ENCODE measurements around the gene FBLN2. TPM values are rescaled to one million over a fixed set of nuclear protein-coding genes. Genes with fewer than 3 reads are reported as not detected.
"Not testable (repeated sequence)": the region's sequence is repeated elsewhere in the genome, so short reads cannot be mapped to it uniquely, and the experiment has no call there.

FBLN2 gene
- total RNA-seq, 1 experiment from 2014 or later: not detected

- no peak for DNase-seq (ENCODE audit: low spot score)
Observed at GRCh38 chr3:13513913-13514517, 34.9 kb upstream of the FBLN2 start.

- no peak for DNase-seq (ENCODE audit: low spot score)
Observed at GRCh38 chr3:13514639-13515435, 34.1 kb upstream of the FBLN2 start.

DNA sequence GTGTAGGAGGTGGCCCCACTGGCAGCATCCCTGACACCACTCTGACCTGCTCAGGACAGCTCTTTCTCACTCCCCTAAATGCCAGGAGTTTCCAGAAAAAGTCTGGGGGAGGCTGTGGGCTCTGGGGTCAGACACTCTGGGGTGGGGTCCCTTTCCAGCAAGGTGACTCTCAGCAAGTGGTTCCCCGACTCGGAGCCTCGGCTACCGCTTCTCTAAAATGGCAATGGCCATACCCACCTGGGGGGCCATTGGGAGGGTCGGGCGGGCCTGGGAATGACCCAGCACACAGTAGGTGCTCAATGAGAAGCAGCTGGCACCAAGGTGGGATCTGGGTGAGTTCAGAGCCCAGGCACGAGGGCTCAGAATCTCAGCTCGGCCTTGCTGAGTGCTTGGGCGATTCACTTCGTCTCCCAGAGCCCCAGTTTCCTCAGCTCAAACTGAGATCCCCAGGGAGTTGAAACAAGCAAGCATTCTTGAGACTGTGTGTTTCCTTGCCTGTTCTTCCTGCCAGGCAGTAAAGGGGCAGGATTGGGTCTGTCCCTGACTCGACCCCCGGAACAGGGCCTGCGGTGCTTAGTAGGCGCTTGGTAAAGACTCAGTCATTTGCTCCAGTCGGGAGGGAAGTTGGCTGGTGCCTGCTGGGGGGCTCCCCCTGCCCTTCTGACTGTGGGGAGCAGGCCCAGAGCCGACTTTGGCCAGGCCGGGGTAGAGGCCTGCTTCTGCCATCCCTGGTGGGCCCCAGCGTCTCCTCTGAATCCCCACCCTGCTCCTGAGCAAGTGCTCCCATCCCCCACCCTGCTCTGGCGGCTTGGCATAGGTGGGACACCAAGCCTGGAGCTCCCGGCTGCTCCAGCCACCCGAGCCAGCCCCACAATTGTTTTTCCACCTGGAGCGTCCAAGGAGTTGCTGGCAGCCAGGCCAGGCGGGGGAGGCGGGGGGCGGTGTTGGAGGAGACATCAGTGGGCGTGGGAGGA, 32.9 kb upstream of the FBLN2 start:
- no peak for DNase-seq (ENCODE audit: low spot score)

GRCh38 chr3:13516760-13517135, 32.2 kb upstream of the FBLN2 start:
- no peak for DNase-seq (ENCODE audit: low spot score)

GRCh38 chr3:13517253-13517977, 31.5 kb upstream of the FBLN2 start:
- DNase-seq (ENCODE audit: low spot score): no peak

DNA sequence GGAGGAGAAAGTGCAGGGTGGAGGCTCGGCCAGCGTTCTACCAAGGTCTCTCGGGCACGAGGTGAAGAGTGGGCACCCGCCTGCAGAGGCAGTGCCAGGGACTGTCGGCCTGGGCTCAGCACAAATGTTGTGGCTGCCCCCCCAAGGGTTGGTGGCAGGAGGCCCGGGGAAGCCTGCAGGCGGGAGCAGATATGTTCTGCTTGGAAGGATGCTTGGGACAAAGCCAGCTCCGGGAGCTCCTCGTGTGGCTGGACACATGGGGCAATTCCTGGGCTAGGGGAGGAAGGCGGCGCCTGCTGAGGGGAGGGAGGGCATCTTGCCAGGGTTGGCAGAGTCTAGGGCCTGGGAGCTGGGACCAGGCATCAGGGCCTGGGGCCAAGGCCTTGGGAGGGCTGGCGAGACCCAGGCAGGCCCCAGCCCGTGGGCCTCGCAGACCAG, 30.4 kb upstream of the FBLN2 start:
- DNase-seq (ENCODE audit: low spot score): no peak

DNA sequence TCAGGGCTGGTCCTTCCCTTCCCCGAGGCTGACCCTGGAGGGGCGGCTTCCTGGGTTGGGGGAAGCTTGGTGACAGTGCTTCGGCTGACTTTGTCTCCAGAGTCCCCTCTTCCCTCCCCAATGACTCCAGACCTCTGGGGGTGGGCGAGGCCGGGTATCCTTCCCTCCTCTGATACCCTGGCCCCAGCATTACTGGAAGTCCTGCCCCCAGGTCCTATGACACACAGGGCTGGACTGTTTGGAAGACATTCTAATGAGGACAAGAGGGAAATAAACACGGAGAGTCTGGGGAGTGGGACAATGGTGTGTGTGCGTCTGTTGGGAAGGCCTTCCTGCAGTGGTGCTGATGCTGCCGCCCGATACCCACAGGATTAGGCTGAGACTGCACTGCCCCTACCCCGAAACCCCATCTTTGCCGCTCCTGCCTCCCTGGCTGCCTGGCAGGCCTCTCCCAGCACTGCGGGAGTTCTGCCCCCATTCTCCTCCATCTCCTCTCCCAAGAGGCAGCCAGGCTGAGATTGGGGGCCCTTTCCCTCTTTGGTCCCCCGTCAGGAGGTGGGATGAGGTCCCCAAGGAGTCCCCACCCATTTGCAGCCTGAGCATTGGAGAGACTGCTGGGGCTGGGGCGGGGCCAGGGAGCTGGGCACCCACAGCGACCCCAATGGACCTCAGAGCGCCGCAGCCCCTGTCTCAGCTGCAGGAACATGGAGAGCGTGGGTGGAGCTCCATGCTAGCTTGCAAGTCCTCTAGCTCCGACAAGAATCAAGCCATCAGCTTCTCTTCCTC, 29.7 kb upstream of the FBLN2 start:
- no peak for DNase-seq (ENCODE audit: low spot score)

DNA sequence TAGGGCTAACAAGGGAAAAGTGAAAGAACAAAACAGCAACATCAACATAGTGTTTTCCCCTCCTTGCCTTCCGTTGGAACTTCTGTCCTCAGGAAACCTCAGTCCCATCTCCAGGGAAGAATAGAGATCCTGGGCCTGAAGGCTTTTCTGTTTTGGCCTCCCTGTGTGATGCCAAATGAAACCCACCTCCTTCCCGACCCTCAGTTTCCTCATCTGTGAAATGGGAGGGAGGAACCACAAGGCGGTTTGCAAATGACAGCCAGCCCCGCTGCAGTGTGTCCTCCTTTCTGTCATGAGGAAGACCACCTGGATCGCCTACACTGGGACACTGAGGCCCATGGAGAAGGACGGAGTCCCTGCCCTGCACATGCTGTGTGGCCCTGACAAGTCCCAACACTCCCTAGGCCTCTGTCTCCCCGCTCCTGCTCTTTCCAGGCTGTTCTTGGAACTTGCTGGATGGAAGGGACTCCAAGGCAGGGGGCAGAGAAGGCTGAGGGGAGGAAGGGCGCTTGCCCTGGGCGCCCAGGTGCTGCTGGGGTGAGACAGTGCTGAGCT, 28.5 kb upstream of the FBLN2 start:
- no peak for DNase-seq (ENCODE audit: low spot score)

- DNase-seq (ENCODE audit: low spot score): no peak
Observed at GRCh38 chr3:13521309-13521708, 27.6 kb upstream of the FBLN2 start.

DNA sequence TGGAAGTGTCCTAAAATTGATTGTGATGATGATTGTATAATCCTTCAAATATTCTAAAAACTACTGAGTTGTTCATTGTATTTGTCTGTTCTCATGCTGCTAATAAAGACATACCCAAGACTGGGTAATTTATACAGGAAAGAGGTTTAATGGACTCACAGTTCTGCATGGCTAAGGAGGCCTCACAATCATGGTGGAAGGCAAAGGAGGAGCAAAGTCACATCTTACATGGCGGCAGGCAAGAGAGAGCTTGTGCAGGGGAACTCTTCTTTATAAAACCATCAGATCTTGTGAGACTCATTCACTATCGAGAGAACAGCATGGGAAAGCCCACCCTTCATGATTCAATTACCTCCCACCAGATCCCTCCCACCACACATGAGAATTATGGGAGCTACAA, 27.2 kb upstream of the FBLN2 start:
- not testable (repeated sequence) for DNase-seq (ENCODE audit: low spot score)

DNA sequence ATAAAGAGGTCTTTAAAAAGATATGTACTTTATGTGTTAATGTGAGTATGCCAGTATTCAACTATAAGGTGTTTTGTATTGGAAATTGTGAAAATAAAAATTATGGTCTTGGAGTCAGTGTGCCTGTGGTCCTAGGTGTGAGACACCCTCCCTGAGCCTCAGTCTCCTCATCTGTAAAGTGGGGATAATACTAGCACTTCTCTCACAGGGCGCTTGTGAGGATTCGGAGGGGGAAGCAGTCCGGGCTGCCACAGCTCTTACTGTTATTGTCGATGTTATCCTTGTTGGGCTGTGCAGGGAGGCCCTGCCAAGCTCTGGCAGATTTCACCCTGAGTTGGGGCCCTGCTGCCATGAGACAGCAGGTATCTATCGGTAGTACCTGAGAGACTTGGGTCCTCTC, 26.7 kb upstream of the FBLN2 start:
- no peak for DNase-seq (ENCODE audit: low spot score)

- DNase-seq (ENCODE audit: low spot score): no peak
Observed at GRCh38 chr3:13524979-13525669, 23.8 kb upstream of the FBLN2 start.

DNA sequence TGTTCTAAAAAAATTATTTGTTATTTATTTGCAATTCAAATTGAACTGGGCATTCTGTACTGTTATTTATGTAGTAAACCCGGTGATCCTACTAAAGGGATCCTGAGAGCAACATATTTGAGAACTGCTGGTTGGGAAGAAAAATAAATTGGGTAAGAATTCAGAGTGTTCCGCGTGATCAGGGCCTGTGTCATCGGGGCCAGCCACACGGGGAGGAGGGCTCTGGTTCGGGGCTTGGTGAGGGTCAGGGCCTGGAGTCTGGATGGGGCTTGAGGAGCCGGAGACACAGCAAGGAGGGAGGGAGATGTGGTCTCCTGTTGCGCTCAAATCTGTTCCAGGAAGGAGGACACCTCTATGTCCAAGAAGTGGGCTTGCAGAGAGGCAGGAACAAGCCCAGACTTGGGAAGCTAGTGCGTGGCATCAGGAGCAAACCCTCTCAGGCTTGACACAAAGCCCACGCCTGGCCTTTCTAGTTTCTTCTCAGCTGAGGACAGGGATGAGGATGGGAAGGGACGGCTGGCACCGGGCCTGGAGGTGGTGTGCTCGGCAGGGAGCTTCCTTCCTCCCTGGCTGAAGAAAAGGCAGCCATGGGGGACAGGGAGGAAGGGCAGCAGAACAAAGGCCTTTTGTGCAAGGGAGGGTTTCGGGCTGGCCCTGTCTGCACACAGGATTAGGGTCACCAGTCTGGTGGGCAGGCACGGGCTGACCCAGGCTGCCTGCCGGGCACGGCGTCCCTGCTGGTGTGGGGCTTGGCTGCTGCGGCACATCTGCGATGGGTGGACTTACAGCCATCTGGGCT, 22.9 kb upstream of the FBLN2 start:
- no peak for DNase-seq (ENCODE audit: low spot score)

DNA sequence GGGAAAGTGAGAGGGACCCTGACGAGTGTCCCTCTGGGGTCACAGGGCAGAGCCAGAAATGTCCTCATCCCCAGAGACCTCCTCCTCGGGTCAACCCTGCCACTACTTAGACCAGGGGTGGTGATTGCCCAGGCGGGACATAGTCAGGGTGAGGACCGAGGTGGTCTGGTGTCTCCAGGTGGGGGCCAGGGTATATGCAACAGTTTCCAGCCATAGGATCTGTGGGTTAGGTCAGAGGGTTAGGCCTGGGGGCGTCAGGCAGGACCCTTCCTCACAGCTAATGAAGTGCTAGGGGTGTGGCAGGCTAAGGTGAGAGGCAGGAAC, 22.3 kb upstream of the FBLN2 start:
- DNase-seq (ENCODE audit: low spot score): no peak

DNA sequence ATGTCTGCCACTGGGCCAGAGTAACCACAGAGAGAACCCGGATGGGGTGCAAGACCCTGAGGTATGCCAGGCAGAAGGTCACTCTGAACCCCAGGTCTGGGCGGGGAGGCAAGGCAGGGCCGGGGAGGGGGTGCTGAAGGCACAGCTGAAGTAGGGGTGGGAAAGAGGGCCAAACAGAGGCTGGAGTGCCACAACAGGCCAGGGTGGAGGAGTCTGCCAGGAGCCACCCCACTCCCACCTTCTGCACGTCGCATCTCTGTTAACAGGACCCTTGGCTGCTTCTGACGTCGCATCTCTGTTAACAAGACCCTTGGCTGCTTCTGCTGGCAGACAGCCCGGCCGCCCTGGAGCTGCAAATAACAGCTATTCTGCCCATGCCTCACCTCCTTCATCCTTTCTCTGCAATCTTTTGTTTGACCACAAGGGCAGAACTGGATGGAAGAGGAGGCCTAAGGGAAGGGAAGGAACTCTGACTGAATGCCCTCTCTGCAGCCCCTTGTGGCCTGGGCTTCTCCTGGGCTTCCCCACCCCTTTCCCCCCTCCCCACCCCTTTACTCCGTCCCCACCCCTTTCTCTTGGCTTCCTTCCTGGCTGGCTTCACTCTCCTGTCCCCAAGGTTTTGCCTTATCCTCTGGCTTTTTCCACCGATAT, 20.6 kb upstream of the FBLN2 start:
- peak; percentile 49 for DNase-seq (ENCODE audit: low spot score)

GRCh38 chr3:13529196-13530112, 19.5 kb upstream of the FBLN2 start:
- no peak for DNase-seq (ENCODE audit: low spot score)

DNA sequence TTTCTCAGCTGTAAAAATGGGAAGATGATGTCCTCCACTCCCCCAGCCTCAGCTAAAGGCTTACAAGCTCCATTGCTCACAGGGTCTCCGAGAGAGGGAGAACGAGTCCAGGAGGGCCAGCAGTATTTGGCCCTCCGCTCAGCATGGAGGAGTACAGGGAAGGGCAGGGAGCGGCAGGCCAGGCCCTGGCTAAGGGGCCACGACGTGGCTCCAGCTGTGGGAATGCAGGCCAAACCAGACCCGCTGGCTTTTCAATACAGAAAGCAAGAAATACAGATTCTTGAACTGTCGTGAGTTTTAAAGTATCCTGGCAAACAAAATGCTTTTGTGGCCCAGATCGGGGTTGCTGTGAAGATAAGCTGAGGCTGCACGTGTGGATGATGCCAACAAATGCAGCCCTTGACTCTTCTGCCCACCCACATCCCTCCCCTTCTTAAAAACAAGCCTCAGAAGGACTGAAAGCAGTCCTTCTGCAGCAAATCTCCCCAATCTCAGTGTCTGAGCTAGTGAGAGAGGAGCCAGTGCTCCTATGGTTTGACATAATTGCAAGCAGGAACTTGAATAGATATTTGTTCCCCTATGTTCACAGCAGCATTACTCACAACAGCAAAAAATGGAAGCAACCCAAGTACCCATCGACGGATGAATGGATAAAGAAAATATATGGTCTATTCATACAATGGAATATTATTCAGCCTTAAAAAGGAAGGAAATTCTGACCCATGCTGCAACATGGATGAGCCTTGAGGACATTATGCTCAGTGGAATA, 18.5 kb upstream of the FBLN2 start:
- no peak for DNase-seq (ENCODE audit: low spot score)

Data from H4 (cell line).